KMS-11 (cell line): ENCODE results near the gene CLTA.
"Not testable (repeated sequence)": the region's sequence is repeated elsewhere in the genome, so short reads cannot be mapped to it uniquely, and the experiment has no call there.

ENCODE experiments used
- H2AFZ ChIP-seq: fragments of 200-600 bp; sonication (generic); 2 replicates; pipeline ENCODE4 v1.6.1; 2016; ENCODE audit warnings: antibody characterized with exemption, mixed run types, low read depth
- H3K27ac ChIP-seq: fragments of 200-600 bp; sonication (generic); 2 replicates; pipeline ENCODE4 v1.6.1; 2016; ENCODE audit warnings: mild to moderate bottlenecking, mixed run types
- H3K27me3 ChIP-seq: fragments of 200-600 bp; sonication (generic); 2 replicates; pipeline ENCODE4 v1.6.1; 2017; ENCODE audit warnings: mild to moderate bottlenecking, low read depth, mixed run types, moderate library complexity; ENCODE audit not compliant: insufficient read depth
- H3K36me3 ChIP-seq: fragments of 200-600 bp; sonication (generic); 2 replicates; pipeline ENCODE4 v1.6.1; 2017; ENCODE audit warnings: mild to moderate bottlenecking, mixed run types; ENCODE audit not compliant: insufficient read depth
- H3K4me1 ChIP-seq: fragments of 200-600 bp; sonication (generic); 2 replicates; pipeline ENCODE4 v1.6.1; 2016; ENCODE audit warnings: mild to moderate bottlenecking, low read depth, mixed run types; ENCODE audit not compliant: poor library complexity, severe bottlenecking
- H3K4me2 ChIP-seq: fragments of 200-600 bp; sonication (generic); 2 replicates; pipeline ENCODE4 v1.7.0; 2016; ENCODE audit warnings: mild to moderate bottlenecking, mixed run types
- H3K4me3 ChIP-seq: fragments of 200-600 bp; sonication (generic); IDR thresholded peaks from 2 replicates; pipeline ENCODE4 v1.6.1; 2017; ENCODE audit warnings: low read depth, low read length, mixed read lengths; ENCODE audit not compliant: insufficient read depth
- H3K79me2 ChIP-seq: fragments of 200-600 bp; sonication (generic); 2 replicates; pipeline ENCODE4 v1.6.1; 2016; ENCODE audit warnings: low read depth, mixed run types; ENCODE audit not compliant: insufficient read depth
- H3K9ac ChIP-seq: fragments of 200-600 bp; sonication (generic); 2 replicates; pipeline ENCODE4 v1.6.1; 2016; ENCODE audit warnings: mild to moderate bottlenecking, mixed run types
- H4K20me1 ChIP-seq: fragments of 200-600 bp; sonication (generic); 2 replicates; pipeline ENCODE4 v1.6.1; 2016; ENCODE audit warnings: mild to moderate bottlenecking, mixed run types; ENCODE audit not compliant: insufficient read depth
- TF ChIP-seq, protein P1 (sequence below): fragments of 200-600 bp; sonication (generic); conservative IDR thresholded peaks from 2 replicates; pipeline ENCODE4 v1.6.1; 2017; ENCODE audit warnings: low read depth, mild to moderate bottlenecking, antibody characterized with exemption, low read length, moderate library complexity, mixed read lengths

The CLTA gene

DNA sequence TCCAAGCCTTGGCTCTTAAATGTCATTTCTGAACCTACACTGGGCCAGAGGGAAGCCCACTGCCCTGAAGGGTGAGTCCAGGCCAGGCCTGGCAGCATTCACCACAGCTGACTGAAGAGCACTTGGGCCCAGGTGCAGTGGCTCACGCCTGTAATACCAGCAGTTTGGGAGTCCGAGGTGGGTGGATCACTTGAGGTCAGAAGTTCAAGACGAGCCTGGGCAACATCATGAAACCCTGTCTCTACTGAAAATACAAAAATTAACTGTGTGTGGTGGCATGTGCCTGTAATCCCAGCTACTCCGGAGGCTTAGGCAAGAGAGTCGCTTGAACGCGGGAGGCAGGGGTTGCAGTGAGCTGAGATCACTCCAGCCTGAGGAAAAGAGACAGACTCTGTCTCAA is 16.4 kb upstream of the CLTA start:
- H3K27me3 ChIP-seq, result no peaks in the 10 kb centered on the region
- no peaks in the 10 kb centered on the region for H3K36me3 ChIP-seq
- H2AFZ ChIP-seq, result no peak overlapping the region
- H3K27ac ChIP-seq, result no peak overlapping the region
- H3K4me2 ChIP-seq, result no peak overlapping the region
- H3K4me1 ChIP-seq, result no peaks in the 10 kb centered on the region
- no peak overlapping the region for H3K4me3 ChIP-seq
- no peaks in the 10 kb centered on the region for H4K20me1 ChIP-seq
- H3K79me2 ChIP-seq, result no peaks in the 10 kb centered on the region
- H3K9ac ChIP-seq, result no peak overlapping the region
- TF ChIP-seq, protein P1, sequence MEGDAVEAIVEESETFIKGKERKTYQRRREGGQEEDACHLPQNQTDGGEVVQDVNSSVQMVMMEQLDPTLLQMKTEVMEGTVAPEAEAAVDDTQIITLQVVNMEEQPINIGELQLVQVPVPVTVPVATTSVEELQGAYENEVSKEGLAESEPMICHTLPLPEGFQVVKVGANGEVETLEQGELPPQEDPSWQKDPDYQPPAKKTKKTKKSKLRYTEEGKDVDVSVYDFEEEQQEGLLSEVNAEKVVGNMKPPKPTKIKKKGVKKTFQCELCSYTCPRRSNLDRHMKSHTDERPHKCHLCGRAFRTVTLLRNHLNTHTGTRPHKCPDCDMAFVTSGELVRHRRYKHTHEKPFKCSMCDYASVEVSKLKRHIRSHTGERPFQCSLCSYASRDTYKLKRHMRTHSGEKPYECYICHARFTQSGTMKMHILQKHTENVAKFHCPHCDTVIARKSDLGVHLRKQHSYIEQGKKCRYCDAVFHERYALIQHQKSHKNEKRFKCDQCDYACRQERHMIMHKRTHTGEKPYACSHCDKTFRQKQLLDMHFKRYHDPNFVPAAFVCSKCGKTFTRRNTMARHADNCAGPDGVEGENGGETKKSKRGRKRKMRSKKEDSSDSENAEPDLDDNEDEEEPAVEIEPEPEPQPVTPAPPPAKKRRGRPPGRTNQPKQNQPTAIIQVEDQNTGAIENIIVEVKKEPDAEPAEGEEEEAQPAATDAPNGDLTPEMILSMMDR, result no peak

DNA sequence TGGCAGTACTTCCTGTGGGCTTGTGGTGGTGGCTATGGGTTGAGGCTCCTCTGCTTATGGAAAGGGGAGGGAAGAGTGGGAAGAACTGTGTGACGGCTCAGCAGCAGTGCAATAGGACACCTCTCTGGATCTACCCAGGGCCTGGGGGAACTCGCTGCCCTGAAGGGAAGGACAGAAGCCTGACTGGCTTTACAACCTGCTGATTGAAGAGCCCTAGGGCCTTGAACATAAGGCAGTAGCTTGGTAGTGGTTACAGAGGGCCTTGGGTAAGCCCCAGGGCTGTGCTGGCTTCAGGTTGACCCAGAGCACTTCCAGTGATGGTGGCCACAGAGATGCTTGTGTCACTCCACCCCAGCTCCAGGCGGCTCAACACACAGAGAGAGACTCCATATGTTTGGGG is 16.0 kb upstream of the CLTA start:
- H3K27me3 ChIP-seq, result no peaks in the 10 kb centered on the region
- no peaks in the 10 kb centered on the region for H3K79me2 ChIP-seq
- no peak overlapping the region for H2AFZ ChIP-seq
- TF ChIP-seq, protein P1, result no peak
- no peak overlapping the region for H3K4me3 ChIP-seq
- no peaks in the 10 kb centered on the region for H3K4me1 ChIP-seq
- H3K4me2 ChIP-seq, result no peak overlapping the region
- no peaks in the 10 kb centered on the region for H4K20me1 ChIP-seq
- no peaks in the 10 kb centered on the region for H3K36me3 ChIP-seq
- H3K9ac ChIP-seq, result no peak overlapping the region
- H3K27ac ChIP-seq, result no peak overlapping the region

DNA sequence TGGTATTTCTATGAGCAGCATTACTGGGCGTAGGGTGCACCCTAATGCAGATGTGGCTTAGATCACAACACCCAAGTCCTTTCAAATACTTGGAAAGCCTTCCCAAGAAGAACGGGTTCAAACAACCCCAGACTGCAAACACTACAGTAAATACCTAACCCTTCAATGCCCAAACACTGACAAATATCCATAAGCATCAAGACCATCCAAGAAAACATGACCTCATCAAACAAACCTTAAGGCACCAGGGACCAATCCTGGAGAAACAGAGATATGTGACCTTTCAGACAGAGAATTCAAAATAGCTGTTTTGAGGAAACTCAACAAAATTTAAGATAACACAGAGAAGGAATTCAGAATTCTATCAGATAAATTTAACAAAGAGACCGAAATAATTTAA is 15.5 kb upstream of the CLTA start:
- H3K4me3 ChIP-seq, H4K20me1 ChIP-seq, H3K4me2 ChIP-seq, H3K27ac ChIP-seq, H3K79me2 ChIP-seq, H3K36me3 ChIP-seq, H3K9ac ChIP-seq, H3K4me1 ChIP-seq, H3K27me3 ChIP-seq, H2AFZ ChIP-seq: not testable (repeated sequence)

DNA sequence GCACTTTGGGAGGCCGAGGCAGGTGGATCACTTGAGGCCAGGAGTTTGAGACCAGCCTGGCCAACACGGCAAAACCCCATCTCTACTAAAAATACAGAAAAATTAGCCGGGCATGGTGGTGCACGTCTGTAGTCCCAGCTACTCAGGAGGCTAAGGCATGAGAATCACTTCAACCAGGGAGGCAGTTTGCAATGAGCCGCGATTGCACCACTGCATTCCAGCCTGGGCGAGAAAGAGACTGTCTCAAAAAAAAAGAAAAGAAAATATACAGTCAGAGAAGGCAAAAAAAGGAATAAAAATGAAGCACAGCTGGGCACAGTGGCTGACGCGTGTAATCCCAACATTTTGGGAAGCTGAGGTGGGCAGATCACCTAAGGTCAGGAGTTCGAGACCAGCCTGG is 14.2 kb upstream of the CLTA start:
- not testable (repeated sequence) for H3K4me2 ChIP-seq, H3K9ac ChIP-seq, H3K4me3 ChIP-seq, H3K4me1 ChIP-seq, H3K27ac ChIP-seq, H3K36me3 ChIP-seq, H3K27me3 ChIP-seq, H3K79me2 ChIP-seq, H4K20me1 ChIP-seq, H2AFZ ChIP-seq

DNA sequence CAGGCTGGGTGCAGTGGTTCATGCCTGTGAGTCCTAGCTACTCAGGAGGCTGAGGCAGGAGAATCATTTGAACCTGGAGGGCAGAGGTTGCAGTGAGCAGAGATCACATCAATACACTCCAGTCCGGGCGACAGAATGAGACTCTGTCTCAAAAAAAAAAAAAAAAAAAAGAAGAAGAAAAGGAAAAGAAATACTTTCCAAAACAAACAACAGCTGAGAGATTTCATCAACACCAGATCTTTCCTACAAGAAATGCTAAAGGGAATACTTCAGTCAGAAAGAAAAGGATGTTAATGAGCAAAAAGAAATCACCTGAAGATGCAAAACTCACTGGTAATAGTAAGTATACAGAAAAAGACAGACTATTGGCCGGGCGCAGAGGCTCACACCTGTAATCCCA is 13.2 kb upstream of the CLTA start:
- Histone ChIP-seq H3K4me2 (no peak overlapping the region), H3K27ac (no peak overlapping the region), H3K4me3 (no peak overlapping the region), H4K20me1 (no peaks in the 10 kb centered on the region), H2AFZ (no peak overlapping the region), H3K9ac (no peak overlapping the region), H3K27me3 (no peaks in the 10 kb centered on the region), H3K79me2 (no peaks in the 10 kb centered on the region), H3K4me1 (no peaks in the 10 kb centered on the region), H3K36me3 (no peaks in the 10 kb centered on the region)
- TF ChIP-seq, protein P1, result no peak

DNA sequence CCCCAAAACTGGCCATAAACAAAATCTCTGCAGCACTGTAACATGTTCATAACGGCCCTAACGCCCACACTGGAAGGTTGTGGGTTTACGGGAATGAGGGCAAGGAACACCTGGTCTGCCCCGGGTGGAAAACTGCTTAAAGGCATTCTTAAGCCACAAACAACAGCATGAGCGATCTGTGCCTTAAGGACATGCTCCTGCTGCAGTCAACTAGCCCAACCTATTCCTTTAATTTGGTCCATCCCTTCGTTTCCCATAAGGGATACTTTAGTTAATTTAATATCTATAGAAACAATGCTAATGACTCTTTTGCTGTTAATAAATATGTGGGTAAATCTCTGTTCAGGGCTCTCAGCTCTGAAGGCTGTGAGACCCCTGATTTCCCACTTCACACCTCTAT is 10.5 kb upstream of the CLTA start:
- H3K4me1 ChIP-seq, H3K36me3 ChIP-seq, H3K4me3 ChIP-seq, H2AFZ ChIP-seq, H3K4me2 ChIP-seq, H3K79me2 ChIP-seq, H3K27me3 ChIP-seq, H3K27ac ChIP-seq, H4K20me1 ChIP-seq, H3K9ac ChIP-seq: not testable (repeated sequence)
